OCI-LY3 (cell line): ENCODE results near the gene TRIO.

Experiments
- CTCF ChIP-seq: fragments of 200-600, 300-600 bp; sonication (generic); IDR thresholded peaks from 2 replicates; pipeline ENCODE4 v1.5.1; 2014; ENCODE audit warnings: antibody characterized with exemption, low read length, low read depth
- EZH2phosphoT487 ChIP-seq: fragments of 200-600 bp; shearing (Covaris generic); IDR thresholded peaks from 2 replicates; pipeline ENCODE4 v1.6.1; 2018; ENCODE audit warnings: antibody characterized with exemption, mixed run types, low read depth

GRCh38 chr5:14475045-14475444 lies 331.9 kb downstream of the TRIO start:
- TF ChIP-seq CTCF = no peak
- no peak for TF ChIP-seq EZH2phosphoT487
